HepG2 (cell line): ENCODE measurements around the gene KCNMA1.

ENCODE experiments used
- CC2D1A ChIP-seq: sonication (generic); formaldehyde crosslinking; IDR thresholded peaks from 2 replicates; pipeline ENCODE4 v1.8.1; 2023; ENCODE audit warnings: mild to moderate bottlenecking, missing genetic modification reagents
- MZF1 ChIP-seq: sonication (generic); formaldehyde crosslinking; IDR thresholded peaks from 2 replicates; pipeline ENCODE4 v1.8.1; 2023; ENCODE audit warnings: mild to moderate bottlenecking, missing genetic modification reagents, borderline replicate concordance
- POLR2A ChIP-seq, 2 experiments: IDR thresholded peaks; 2 replicates each; pipeline ENCODE4 v1.6.1; 2011; ENCODE audit warnings: low read depth in 2 of 2, low read length in 2 of 2, mild to moderate bottlenecking in 1 of 2, moderate library complexity in 1 of 2; ENCODE audit not compliant: insufficient read depth in 1 of 2
- RFX3 ChIP-seq: IDR thresholded peaks from 2 replicates; pipeline ENCODE4 v1.6.1; 2016; ENCODE audit warnings: missing biosample characterization, missing genetic modification reagents
- SMARCE1 ChIP-seq: fragments of 450-650 bp; IDR thresholded peaks from 2 replicates; pipeline ENCODE4 v1.6.1; 2017; ENCODE audit warnings: borderline replicate concordance
- SMC3 ChIP-seq: IDR thresholded peaks from 2 replicates; pipeline ENCODE4 v1.6.1; 2011; ENCODE audit warnings: low read length, improper control_type of control experiment
- ZNF431 ChIP-seq: sonication (generic); formaldehyde crosslinking; IDR thresholded peaks from 2 replicates; pipeline ENCODE4 v1.9.0; 2022; ENCODE audit warnings: missing genetic modification reagents, low read depth, mild to moderate bottlenecking, borderline replicate concordance
- ZNF777 ChIP-seq: sonication (generic); formaldehyde crosslinking; IDR thresholded peaks from 2 replicates; pipeline ENCODE4 v1.4.0; 2020; ENCODE audit warnings: missing genetic modification reagents
- TF ChIP-seq, protein P1 (sequence below): conservative IDR thresholded peaks from 2 replicates; pipeline ENCODE4 v1.6.1; 2018; ENCODE audit warnings: missing genetic modification reagents
- TF ChIP-seq, protein P2 (sequence below): sonication (generic); formaldehyde crosslinking; IDR thresholded peaks from 2 replicates; pipeline ENCODE4 v1.5.0; 2020; ENCODE audit warnings: mild to moderate bottlenecking, missing genetic modification reagents, moderate library complexity

DNA sequence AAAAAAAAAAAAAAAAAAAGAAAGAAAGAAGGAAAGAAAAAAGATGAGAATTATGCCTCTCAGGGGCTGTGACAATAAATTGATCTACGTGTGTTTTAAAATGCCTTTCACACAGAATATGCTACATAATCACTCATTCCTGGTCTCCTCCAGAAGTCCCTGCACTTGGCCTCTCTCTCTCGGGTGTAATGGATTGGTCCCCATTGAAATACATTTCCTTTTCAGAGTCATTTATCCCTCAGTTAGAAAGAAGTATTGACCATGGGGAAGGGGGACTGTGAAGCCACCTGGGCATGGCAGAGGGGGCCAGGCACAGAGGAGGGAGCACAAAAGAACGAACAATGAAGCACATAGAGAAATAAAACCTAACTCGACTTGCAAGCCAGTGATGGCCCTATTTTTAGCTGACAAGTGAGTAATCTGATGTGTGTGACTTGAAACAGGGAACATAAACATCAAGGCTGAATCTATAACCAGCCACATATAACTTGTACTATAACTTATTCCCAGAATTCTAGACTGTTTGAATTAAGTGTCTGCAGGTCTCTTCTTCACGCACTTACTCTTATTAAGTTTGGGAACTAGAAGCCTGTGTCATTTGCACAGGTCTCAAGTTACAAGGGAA lies 490.8 kb downstream of the KCNMA1 start:
- TF ChIP-seq, protein P1, sequence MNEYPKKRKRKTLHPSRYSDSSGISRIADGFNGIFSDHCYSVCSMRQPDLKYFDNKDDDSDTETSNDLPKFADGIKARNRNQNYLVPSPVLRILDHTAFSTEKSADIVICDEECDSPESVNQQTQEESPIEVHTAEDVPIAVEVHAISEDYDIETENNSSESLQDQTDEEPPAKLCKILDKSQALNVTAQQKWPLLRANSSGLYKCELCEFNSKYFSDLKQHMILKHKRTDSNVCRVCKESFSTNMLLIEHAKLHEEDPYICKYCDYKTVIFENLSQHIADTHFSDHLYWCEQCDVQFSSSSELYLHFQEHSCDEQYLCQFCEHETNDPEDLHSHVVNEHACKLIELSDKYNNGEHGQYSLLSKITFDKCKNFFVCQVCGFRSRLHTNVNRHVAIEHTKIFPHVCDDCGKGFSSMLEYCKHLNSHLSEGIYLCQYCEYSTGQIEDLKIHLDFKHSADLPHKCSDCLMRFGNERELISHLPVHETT = no peak
- TF ChIP-seq ZNF777 (CRISPR knock-in tag) (no peak), SMC3 (no peak), SMARCE1 (no peak), CC2D1A (CRISPR knock-in tag) (no peak), RFX3 (no peak), MZF1 (CRISPR knock-in tag) (no peak), ZNF431 (CRISPR knock-in tag) (no peak), POLR2A (IDR thresholded peaks at IDR 0.05; ENCODE audit: insufficient read depth in 1 of 2, low read depth in 2 of 2, low read length in 2 of 2) (no peak)
- TF ChIP-seq, protein P2, sequence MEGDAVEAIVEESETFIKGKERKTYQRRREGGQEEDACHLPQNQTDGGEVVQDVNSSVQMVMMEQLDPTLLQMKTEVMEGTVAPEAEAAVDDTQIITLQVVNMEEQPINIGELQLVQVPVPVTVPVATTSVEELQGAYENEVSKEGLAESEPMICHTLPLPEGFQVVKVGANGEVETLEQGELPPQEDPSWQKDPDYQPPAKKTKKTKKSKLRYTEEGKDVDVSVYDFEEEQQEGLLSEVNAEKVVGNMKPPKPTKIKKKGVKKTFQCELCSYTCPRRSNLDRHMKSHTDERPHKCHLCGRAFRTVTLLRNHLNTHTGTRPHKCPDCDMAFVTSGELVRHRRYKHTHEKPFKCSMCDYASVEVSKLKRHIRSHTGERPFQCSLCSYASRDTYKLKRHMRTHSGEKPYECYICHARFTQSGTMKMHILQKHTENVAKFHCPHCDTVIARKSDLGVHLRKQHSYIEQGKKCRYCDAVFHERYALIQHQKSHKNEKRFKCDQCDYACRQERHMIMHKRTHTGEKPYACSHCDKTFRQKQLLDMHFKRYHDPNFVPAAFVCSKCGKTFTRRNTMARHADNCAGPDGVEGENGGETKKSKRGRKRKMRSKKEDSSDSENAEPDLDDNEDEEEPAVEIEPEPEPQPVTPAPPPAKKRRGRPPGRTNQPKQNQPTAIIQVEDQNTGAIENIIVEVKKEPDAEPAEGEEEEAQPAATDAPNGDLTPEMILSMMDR = no peak
